ENCODE data around the gene TMEM109. TPM values are rescaled to one million over a fixed set of nuclear protein-coding genes. Genes with fewer than 3 reads are reported as not detected.
A peak's percentile ranks its signal among the peaks of the same experiment; 100 is the strongest.

The TMEM109 gene
- total and polyA plus RNA-seq, 9 of the 15 experiments (the other 6 are each of a cell fraction or from before 2014, with no cell fraction given), result 9.2 to 71.3 (median 30.5) TPM

GRCh38 chr11:60906132-60906972, 7.6 kb upstream of the TMEM109 start, which contains the start of gene PRPF19 (continued):
- TF ChIP-seq, protein P1, sequence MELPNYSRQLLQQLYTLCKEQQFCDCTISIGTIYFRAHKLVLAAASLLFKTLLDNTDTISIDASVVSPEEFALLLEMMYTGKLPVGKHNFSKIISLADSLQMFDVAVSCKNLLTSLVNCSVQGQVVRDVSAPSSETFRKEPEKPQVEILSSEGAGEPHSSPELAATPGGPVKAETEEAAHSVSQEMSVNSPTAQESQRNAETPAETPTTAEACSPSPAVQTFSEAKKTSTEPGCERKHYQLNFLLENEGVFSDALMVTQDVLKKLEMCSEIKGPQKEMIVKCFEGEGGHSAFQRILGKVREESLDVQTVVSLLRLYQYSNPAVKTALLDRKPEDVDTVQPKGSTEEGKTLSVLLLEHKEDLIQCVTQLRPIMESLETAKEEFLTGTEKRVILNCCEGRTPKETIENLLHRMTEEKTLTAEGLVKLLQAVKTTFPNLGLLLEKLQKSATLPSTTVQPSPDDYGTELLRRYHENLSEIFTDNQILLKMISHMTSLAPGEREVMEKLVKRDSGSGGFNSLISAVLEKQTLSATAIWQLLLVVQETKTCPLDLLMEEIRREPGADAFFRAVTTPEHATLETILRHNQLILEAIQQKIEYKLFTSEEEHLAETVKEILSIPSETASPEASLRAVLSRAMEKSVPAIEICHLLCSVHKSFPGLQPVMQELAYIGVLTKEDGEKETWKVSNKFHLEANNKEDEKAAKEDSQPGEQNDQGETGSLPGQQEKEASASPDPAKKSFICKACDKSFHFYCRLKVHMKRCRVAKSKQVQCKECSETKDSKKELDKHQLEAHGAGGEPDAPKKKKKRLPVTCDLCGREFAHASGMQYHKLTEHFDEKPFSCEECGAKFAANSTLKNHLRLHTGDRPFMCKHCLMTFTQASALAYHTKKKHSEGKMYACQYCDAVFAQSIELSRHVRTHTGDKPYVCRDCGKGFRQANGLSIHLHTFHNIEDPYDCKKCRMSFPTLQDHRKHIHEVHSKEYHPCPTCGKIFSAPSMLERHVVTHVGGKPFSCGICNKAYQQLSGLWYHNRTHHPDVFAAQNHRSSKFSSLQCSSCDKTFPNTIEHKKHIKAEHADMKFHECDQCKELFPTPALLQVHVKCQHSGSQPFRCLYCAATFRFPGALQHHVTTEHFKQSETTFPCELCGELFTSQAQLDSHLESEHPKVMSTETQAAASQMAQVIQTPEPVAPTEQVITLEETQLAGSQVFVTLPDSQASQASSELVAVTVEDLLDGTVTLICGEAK (IDR thresholded peaks at IDR 0.05), result peak; percentile 89
- TF ChIP-seq, protein P1 (CRISPR knock-in tag; IDR thresholded peaks at IDR 0.05), result no peak
- TF ChIP-seq SIN3B (IDR thresholded peaks at IDR 0.05; ENCODE audit: low read depth) (peak; percentile 82; the same call in 1 of the 2 replicates), PRPF4 (IDR thresholded peaks at IDR 0.05; ENCODE audit: insufficient read depth, low read depth, low read length, poor library complexity, severe bottlenecking) (no peak), BHLHE40 (IDR thresholded peaks at IDR 0.05; ENCODE audit: low read length) (peak; percentile 50), SAP30 (IDR thresholded peaks at IDR 0.05; ENCODE audit: borderline replicate concordance, insufficient read depth, low read depth, low read length, poor library complexity, severe bottlenecking) (peak; percentile 81), THAP12 (CRISPR knock-in tag; IDR thresholded peaks at IDR 0.05) (0 out of 2 replicates have a peak, but pooled peaks have one; percentile 47), LCOR (CRISPR knock-in tag; IDR thresholded peaks at IDR 0.05) (peak; percentile 77; the same call in 1 of the 2 replicates), DMBX1 (CRISPR knock-in tag; IDR thresholded peaks at IDR 0.05; ENCODE audit: borderline replicate concordance) (no peak), TEAD1 (CRISPR knock-in tag; IDR thresholded peaks at IDR 0.05) (peak in 1 of 2 experiments; percentile 88; a peak in 1 of 4 replicates), ZNF232 (CRISPR knock-in tag; IDR thresholded peaks at IDR 0.05) (0 out of 2 replicates have a peak, but pooled peaks have one; percentile 52), SIN3A (IDR thresholded peaks at IDR 0.05; ENCODE audit: borderline replicate concordance in 2 of 2, control insufficient read depth in 1 of 2, low read depth in 2 of 2, low read length in 2 of 2) (peak; percentile 59 to 85; a peak in 1 of 4 replicates)
- TF ChIP-seq, protein P2, sequence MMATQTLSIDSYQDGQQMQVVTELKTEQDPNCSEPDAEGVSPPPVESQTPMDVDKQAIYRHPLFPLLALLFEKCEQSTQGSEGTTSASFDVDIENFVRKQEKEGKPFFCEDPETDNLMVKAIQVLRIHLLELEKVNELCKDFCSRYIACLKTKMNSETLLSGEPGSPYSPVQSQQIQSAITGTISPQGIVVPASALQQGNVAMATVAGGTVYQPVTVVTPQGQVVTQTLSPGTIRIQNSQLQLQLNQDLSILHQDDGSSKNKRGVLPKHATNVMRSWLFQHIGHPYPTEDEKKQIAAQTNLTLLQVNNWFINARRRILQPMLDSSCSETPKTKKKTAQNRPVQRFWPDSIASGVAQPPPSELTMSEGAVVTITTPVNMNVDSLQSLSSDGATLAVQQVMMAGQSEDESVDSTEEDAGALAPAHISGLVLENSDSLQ (IDR thresholded peaks at IDR 0.05), result peak; percentile 65

Data from K562 (cell line).